ENCODE results near the gene MATN1.

The MATN1 gene

GRCh38 chr1:30759718-30760281 is 36.4 kb upstream of the MATN1 start:
- Histone ChIP-seq H3K9me3 (ENCODE audit: low read depth, low read length) (no peaks in the 10 kb centered on the region), H3K4me3 (no peak overlapping the region), H3K9ac (ENCODE audit: insufficient read length) (no peak overlapping the region), H3K27ac (no peak overlapping the region), H3K36me3 (ENCODE audit: insufficient read depth, low read length) (no peaks in the 10 kb centered on the region)
- TF ChIP-seq FOXP2 (optimal IDR thresholded peaks at IDR 0.05; ENCODE audit: control extremely low read depth, extremely low read length, insufficient read depth), result no peak
- no peak for TF ChIP-seq EZH2 (IDR thresholded peaks at IDR 0.05)
- no peak for TF ChIP-seq POLR2AphosphoS5 (IDR thresholded peaks at IDR 0.05; ENCODE audit: borderline replicate concordance, low read depth, low read length)
- DNase-seq (ENCODE audit: low read depth, low spot score), result no peak

GRCh38 chr1:30758785-30759380 is 35.5 kb upstream of the MATN1 start:
- Histone ChIP-seq H3K27ac (no peak overlapping the region), H3K9ac (ENCODE audit: insufficient read length) (no peak overlapping the region), H3K36me3 (ENCODE audit: insufficient read depth, low read length) (no peaks in the 10 kb centered on the region), H3K4me3 (no peak overlapping the region), H3K9me3 (ENCODE audit: low read depth, low read length) (no peaks in the 10 kb centered on the region)
- no peak for TF ChIP-seq FOXP2 (optimal IDR thresholded peaks at IDR 0.05; ENCODE audit: control extremely low read depth, extremely low read length, insufficient read depth)
- TF ChIP-seq POLR2AphosphoS5 (IDR thresholded peaks at IDR 0.05; ENCODE audit: borderline replicate concordance, low read depth, low read length), result no peak
- no peak for TF ChIP-seq EZH2 (IDR thresholded peaks at IDR 0.05)
- no peak for DNase-seq (ENCODE audit: low read depth, low spot score)

GRCh38 chr1:30758121-30758688 is 34.8 kb upstream of the MATN1 start:
- no peaks in the 10 kb centered on the region for H3K36me3 ChIP-seq (ENCODE audit: insufficient read depth, low read length)
- TF ChIP-seq FOXP2 (optimal IDR thresholded peaks at IDR 0.05; ENCODE audit: control extremely low read depth, extremely low read length, insufficient read depth) (no peak), EZH2 (IDR thresholded peaks at IDR 0.05) (no peak), POLR2AphosphoS5 (IDR thresholded peaks at IDR 0.05; ENCODE audit: borderline replicate concordance, low read depth, low read length) (no peak)
- no peak for DNase-seq (ENCODE audit: low read depth, low spot score)
- no peak overlapping the region for H3K27ac ChIP-seq
- no peaks in the 10 kb centered on the region for H3K9me3 ChIP-seq (ENCODE audit: low read depth, low read length)
- no peak overlapping the region for H3K4me3 ChIP-seq
- no peak overlapping the region for H3K9ac ChIP-seq (ENCODE audit: insufficient read length)

- Histone ChIP-seq H3K27ac (no peak within 1 kb of the TSS), H3K9ac (ENCODE audit: insufficient read length) (no peak within 1 kb of the TSS), H3K36me3 (ENCODE audit: insufficient read depth, low read length) (no peaks in the 10 kb centered on the region), H3K4me3 (no peak within 1 kb of the TSS), H3K9me3 (ENCODE audit: low read depth, low read length) (no peaks in the 10 kb centered on the region)
- no peak for DNase-seq (ENCODE audit: low read depth, low spot score)
- TF ChIP-seq EZH2 (IDR thresholded peaks at IDR 0.05) (no peak), POLR2AphosphoS5 (IDR thresholded peaks at IDR 0.05; ENCODE audit: borderline replicate concordance, low read depth, low read length) (no peak), FOXP2 (optimal IDR thresholded peaks at IDR 0.05; ENCODE audit: control extremely low read depth, extremely low read length, insufficient read depth) (no peak)
Measured at GRCh38 chr1:30757352-30758120, 34.2 kb upstream of the MATN1 start, which contains the start of gene LAPTM5. LAPTM5 (minus strand) TSS chr1:30757774; CDS start chr1:30757745, 29 bp downstream.

GRCh38 chr1:30756545-30757351 is 33.4 kb upstream of the MATN1 start:
- Histone ChIP-seq H3K27ac (no peak overlapping the region), H3K9ac (ENCODE audit: insufficient read length) (no peak overlapping the region), H3K36me3 (ENCODE audit: insufficient read depth, low read length) (no peaks in the 10 kb centered on the region), H3K9me3 (ENCODE audit: low read depth, low read length) (no peaks in the 10 kb centered on the region), H3K4me3 (no peak overlapping the region)
- TF ChIP-seq EZH2 (IDR thresholded peaks at IDR 0.05) (no peak), FOXP2 (optimal IDR thresholded peaks at IDR 0.05; ENCODE audit: control extremely low read depth, extremely low read length, insufficient read depth) (no peak), POLR2AphosphoS5 (IDR thresholded peaks at IDR 0.05; ENCODE audit: borderline replicate concordance, low read depth, low read length) (no peak)
- no peak for DNase-seq (ENCODE audit: low read depth, low spot score)

GRCh38 chr1:30756206-30756544 is 32.8 kb upstream of the MATN1 start:
- H3K4me3 ChIP-seq, result no peak overlapping the region
- TF ChIP-seq FOXP2 (optimal IDR thresholded peaks at IDR 0.05; ENCODE audit: control extremely low read depth, extremely low read length, insufficient read depth) (no peak), EZH2 (IDR thresholded peaks at IDR 0.05) (no peak), POLR2AphosphoS5 (IDR thresholded peaks at IDR 0.05; ENCODE audit: borderline replicate concordance, low read depth, low read length) (no peak)

GRCh38 chr1:30755746-30756145 is 32.4 kb upstream of the MATN1 start:
- TF ChIP-seq FOXP2 (optimal IDR thresholded peaks at IDR 0.05; ENCODE audit: control extremely low read depth, extremely low read length, insufficient read depth) (no peak), POLR2AphosphoS5 (IDR thresholded peaks at IDR 0.05; ENCODE audit: borderline replicate concordance, low read depth, low read length) (no peak), EZH2 (IDR thresholded peaks at IDR 0.05) (no peak)
- H3K27ac ChIP-seq, result no peak overlapping the region
- no peak overlapping the region for H3K9ac ChIP-seq (ENCODE audit: insufficient read length)
- no peaks in the 10 kb centered on the region for H3K9me3 ChIP-seq (ENCODE audit: low read depth, low read length)
- H3K4me3 ChIP-seq, result no peak overlapping the region
- H3K36me3 ChIP-seq (ENCODE audit: insufficient read depth, low read length), result no peaks in the 10 kb centered on the region
- DNase-seq (ENCODE audit: low read depth, low spot score), result no peak

More at GRCh38 chr1:30756206-30756544, 32.8 kb upstream of the MATN1 start:
- Histone ChIP-seq H3K27ac (no peak overlapping the region), H3K36me3 (ENCODE audit: insufficient read depth, low read length) (no peaks in the 10 kb centered on the region), H3K9me3 (ENCODE audit: low read depth, low read length) (no peaks in the 10 kb centered on the region), H3K9ac (ENCODE audit: insufficient read length) (no peak overlapping the region)
- no peak for DNase-seq (ENCODE audit: low read depth, low spot score)
